ENCODE results near the gene LAIR2. TPM values are rescaled to one million over a fixed set of nuclear protein-coding genes. Genes with fewer than 3 reads are reported as not detected.

LAIR2 gene
- total RNA-seq (1 to 10 TPM in 1 of 2 experiments, not detected in 1; 1.2 TPM), total RNA-seq (0 to 3.9 (median 0.47) reads per million in 172 experiments)
- 18.0 TPM for polyA plus RNA-seq (2013, experiment 1 of 2)
- polyA plus RNA-seq (2013, experiment 2 of 2) = 13.8 TPM

- H3K4me3 ChIP-seq (ENCODE audit: low read length) = peak within 1 kb of the TSS; percentile 48
- Mint-ChIP-seq H3K9me3 (no peaks in the 10 kb centered on the region), H3K27me3 (peaks cover 27% of the 10 kb centered on the region), H3K27ac (no peak within 1 kb of the TSS), H3K4me3 (no peak within 1 kb of the TSS), H3K4me1 (ENCODE audit: low read depth) (peaks cover 34% of the 10 kb centered on the region), H3K36me3 (ENCODE audit: low read depth) (no peaks in the 10 kb centered on the region)
- H3K9me3 ChIP-seq (ENCODE audit: control insufficient read depth in 1 of 2, insufficient read depth in 1 of 2, low read length in 2 of 2) = no peaks in the 10 kb centered on the region
- ChIA-PET CTCF (no interaction called here), POLR2A (no interaction called here)
- peak in 3 of 14 experiments; percentile 31 to 46 (median 40) for DNase-seq
- TF ChIP-seq CTCF (IDR thresholded peaks at IDR 0.05) = no peak
- H3K27ac ChIP-seq (ENCODE audit: low read depth in 1 of 2, low read length in 2 of 2) = no peak within 1 kb of the TSS
- peaks cover 5% of the 10 kb centered on the region in 2 experiments for H3K27me3 ChIP-seq (ENCODE audit: control insufficient read depth in 1 of 2, insufficient read depth in 2 of 2, low read length in 2 of 2)
- intact Hi-C loops (cut with DNase I, micrococcal nuclease) = no loop called here
- no peaks in the 10 kb centered on the region for H3K36me3 ChIP-seq (ENCODE audit: insufficient read depth, low read length)
- H3K4me1 ChIP-seq (ENCODE audit: insufficient read depth, low read length) = peaks cover 30% of the 10 kb centered on the region
- ATAC-seq (ENCODE audit: poor library complexity) = no peak
Measured at GRCh38 chr19:54502518-54503048, at the start of gene LAIR2. Gene LAIR2, plus strand, starts transcription at chr19:54502831. Its CDS starts 88 bp downstream, at chr19:54502919.

- ChIA-PET CTCF (no interaction called here), POLR2A (interaction anchor here (1.8 kb wide), 1 partner anchor 8 kb away, joined by 5 read pairs; no protein-coding TSS in a partner anchor)
- intact Hi-C loops (cut with DNase I, micrococcal nuclease) = no loop called here
- Histone ChIP-seq H3K27ac (ENCODE audit: low read depth in 1 of 2, low read length in 2 of 2) (no peak overlapping the region), H3K4me1 (ENCODE audit: insufficient read depth, low read length) (peaks cover 40% of the 10 kb centered on the region), H3K9me3 (ENCODE audit: control insufficient read depth in 1 of 2, insufficient read depth in 1 of 2, low read length in 2 of 2) (no peaks in the 10 kb centered on the region), H3K27me3 (ENCODE audit: control insufficient read depth in 1 of 2, insufficient read depth in 2 of 2, low read length in 2 of 2) (no peaks in the 10 kb centered on the region), H3K4me3 (ENCODE audit: low read length) (no peak overlapping the region), H3K36me3 (ENCODE audit: insufficient read depth, low read length) (peaks cover 89% of the 10 kb centered on the region)
- H3K9me3 Mint-ChIP-seq = no peaks in the 10 kb centered on the region
- TF ChIP-seq CTCF (IDR thresholded peaks at IDR 0.05) = no peak
- H3K36me3 Mint-ChIP-seq (ENCODE audit: low read depth) = peaks cover 97% of the 10 kb centered on the region
- ATAC-seq (ENCODE audit: poor library complexity) = no peak
- H3K4me3 Mint-ChIP-seq = no peak overlapping the region
- H3K27ac Mint-ChIP-seq = peak overlapping the region; percentile 75
- H3K4me1 Mint-ChIP-seq (ENCODE audit: low read depth) = peaks cover 44% of the 10 kb centered on the region
- H3K27me3 Mint-ChIP-seq = no peaks in the 10 kb centered on the region
- peak in 1 of 14 experiments; percentile 26 for DNase-seq
Measured at GRCh38 chr19:54453921-54454780, 48.5 kb upstream of the LAIR2 start.

GRCh38 chr19:54454781-54455675 is 47.6 kb upstream of the LAIR2 start:
- peak overlapping the region; percentile 27 for H3K27ac Mint-ChIP-seq
- ATAC-seq (ENCODE audit: poor library complexity) (no peak), DNase-seq (peak in 1 of 14 experiments; percentile 31)
- Histone ChIP-seq H3K4me3 (ENCODE audit: low read length) (no peak overlapping the region), H3K27ac (ENCODE audit: low read depth in 1 of 2, low read length in 2 of 2) (no peak overlapping the region), H3K36me3 (ENCODE audit: insufficient read depth, low read length) (peaks cover 98% of the 10 kb centered on the region), H3K27me3 (ENCODE audit: control insufficient read depth in 1 of 2, insufficient read depth in 2 of 2, low read length in 2 of 2) (no peaks in the 10 kb centered on the region), H3K4me1 (ENCODE audit: insufficient read depth, low read length) (peaks cover 42% of the 10 kb centered on the region), H3K9me3 (ENCODE audit: control insufficient read depth in 1 of 2, insufficient read depth in 1 of 2, low read length in 2 of 2) (no peaks in the 10 kb centered on the region)
- ChIA-PET CTCF (no interaction called here), POLR2A (interaction anchor here (1.8 kb wide), 1 partner anchor 7 kb away, joined by 5 read pairs; no protein-coding TSS in a partner anchor)
- intact Hi-C loops (cut with DNase I, micrococcal nuclease) = loop anchor here in 1 of 2 experiments (5.0 kb wide), 1 partner anchor 637 kb away; no protein-coding TSS in a partner anchor
- H3K4me3 Mint-ChIP-seq = peak overlapping the region; percentile 15
- no peaks in the 10 kb centered on the region for H3K27me3 Mint-ChIP-seq
- peaks cover 45% of the 10 kb centered on the region for H3K4me1 Mint-ChIP-seq (ENCODE audit: low read depth)
- peaks cover 99% of the 10 kb centered on the region for H3K36me3 Mint-ChIP-seq (ENCODE audit: low read depth)
- H3K9me3 Mint-ChIP-seq = no peaks in the 10 kb centered on the region
- no peak for TF ChIP-seq CTCF (IDR thresholded peaks at IDR 0.05)
